HG02588 (cell line): ENCODE data around the gene PCNP.
"Not testable (repeated sequence)": the region's sequence is repeated elsewhere in the genome, so short reads cannot be mapped to it uniquely, and the experiment has no call there.

Experiments used
- ATAC-seq: cut with Tn5 transposase; IDR thresholded peaks from one replicate; pipeline ENCODE4 v1.9.1; 2021; ENCODE audit warnings: mild to moderate bottlenecking, moderate library complexity; ENCODE audit not compliant: unreplicated experiment

Gene PCNP

DNA sequence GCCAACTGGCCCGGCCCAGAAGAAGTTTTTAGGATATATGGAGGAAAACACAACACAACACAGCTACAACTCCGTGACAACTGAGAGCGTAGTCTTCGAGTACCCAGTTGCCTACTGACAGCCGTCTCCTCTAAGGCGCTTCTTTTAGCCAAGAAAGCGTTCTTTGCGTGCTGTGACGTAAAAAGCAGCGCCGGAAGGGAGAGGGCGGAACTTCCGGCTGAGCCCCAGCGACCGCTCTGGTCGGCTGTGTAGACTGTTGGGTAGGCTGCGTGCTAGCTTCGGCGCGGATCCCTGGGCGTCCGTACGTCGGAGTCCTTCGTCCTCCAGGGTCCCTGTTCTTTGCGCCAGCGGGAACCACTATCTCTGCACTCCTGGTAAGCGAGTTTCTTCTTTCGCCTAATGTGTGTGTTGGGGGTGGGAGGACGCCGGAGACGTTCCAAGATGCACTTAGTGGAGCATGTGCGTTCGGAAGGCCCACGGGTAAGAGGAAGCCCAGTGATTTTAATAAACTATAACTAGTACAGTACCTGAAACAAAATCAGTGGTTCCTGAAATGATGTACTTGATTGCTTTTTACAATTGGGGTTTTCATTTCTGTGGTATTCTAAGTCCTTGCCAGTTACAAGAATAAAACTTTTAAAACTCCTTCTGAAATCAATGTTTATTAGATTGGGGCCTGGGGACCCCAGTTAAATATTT lies 12.2 kb upstream of the PCNP start, which contains the start of gene TRMT10C:
Gene TRMT10C, plus strand, starts transcription at position 239 of the 699 bp plus-strand sequence. CDS start 2,914 bp downstream, outside the sequence.
- ATAC-seq: peak; percentile 100

DNA sequence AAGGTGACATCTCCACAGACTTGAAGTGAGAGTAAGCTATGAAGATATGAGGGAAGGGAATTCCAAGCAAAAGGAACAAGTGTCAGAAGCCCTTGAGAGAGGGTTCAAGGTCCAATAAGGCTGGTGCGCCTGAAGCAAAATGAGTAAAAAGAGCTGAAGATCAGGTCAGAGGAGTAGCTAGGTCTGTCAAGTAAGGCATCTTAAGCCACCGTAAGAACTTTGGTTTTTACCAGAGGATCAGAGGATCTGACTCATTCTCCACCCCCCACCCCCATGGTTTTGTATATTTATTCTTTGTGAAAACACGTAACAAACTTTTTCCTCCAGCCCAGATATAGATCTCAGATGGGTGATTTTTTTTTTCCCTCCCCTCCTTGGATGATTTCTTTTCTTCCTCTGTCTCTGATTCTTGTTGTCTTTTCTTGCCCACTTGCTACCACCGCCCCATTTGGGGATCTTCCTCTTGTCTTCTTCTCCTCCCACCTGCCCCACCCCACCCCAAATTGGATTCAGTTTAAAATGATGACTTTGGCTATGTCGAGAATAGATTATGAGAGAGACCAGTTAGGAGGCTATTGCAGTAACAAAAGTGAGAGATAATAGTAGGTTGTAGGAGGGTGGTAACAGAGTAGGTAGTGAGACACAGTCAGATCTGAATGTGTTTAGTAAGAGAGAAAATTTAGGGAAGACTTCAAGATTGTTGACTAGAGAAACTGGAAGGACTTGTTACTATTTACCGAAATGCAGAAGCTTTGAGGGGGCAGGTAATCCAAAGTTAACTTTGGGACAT lies 6.3 kb upstream of the PCNP start:
- ATAC-seq: no peak

DNA sequence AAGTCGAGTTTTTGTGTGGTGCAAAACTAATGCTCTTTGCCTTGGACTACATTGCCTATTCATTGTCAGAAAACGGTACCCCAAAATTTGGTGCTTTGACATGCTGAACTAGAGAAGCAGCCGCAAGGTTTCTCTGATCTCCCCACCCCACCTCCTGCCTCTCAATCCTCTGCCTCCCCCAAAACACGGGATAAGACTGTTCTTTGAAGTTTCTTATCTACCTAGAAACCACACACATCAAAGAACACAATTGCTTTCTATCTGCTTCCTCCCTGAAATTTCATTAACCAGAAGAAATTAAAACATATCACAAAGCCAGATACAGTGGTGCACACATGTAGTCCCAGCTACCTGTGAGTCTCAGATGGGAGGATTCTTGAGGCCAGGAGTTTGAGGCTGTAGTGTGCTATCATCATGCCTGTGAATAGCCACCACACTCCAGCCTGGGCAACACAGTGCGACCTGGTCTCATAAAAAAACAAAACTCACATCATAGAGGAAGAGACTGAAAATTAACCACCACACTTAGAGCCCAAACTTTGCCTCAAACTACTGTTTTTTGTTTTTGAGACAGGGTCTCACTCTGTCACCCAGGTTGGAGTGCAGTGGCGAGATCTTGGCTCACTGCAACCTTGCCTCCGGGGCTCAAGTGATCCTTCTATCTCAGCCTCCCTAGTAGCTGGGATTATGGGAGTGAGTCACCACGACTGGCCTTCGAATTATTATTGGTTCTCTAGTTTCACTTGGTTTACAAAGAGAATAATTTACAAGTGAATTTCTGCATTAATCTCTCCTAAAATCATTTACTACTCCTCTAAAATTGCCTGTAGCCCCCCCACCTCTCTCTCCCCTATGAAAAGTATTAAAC lies 2.7 kb upstream of the PCNP start:
- no peak for ATAC-seq

DNA sequence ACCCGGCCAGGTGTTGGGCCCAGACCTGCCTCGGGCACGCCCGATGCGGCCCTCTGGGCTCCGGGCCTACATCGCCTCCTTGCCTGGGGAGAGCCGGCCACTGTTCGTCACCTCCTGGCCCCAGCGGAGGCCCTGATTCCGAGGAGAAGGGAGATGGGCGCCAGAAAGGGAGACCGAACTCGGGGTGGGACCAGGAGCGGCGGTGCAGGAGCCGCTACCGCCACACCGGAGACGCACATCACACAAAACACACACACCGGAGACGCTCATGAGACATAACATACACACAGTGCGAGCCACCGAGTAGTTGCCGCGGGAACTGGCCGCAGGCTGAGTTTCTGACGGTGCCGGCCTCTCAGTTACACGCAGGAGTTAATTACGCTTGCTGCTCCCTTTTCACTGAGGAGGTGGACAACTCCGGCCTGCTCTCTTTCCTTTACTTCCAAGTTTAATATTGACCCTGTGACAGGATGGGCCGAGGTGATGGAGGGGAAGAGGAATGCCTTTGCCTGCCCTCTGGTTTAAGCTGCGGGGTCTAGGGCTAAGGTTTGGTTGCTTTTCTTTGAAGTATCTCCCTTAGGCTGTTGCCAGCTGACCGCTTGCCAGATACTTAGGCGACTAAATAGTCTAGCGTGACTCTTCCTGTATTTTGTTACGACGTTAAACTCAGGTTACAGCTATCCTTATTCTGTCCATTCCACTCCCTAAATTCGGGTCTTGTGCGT lies 570 bp downstream of the PCNP start:
- ATAC-seq: peak; percentile 43

DNA sequence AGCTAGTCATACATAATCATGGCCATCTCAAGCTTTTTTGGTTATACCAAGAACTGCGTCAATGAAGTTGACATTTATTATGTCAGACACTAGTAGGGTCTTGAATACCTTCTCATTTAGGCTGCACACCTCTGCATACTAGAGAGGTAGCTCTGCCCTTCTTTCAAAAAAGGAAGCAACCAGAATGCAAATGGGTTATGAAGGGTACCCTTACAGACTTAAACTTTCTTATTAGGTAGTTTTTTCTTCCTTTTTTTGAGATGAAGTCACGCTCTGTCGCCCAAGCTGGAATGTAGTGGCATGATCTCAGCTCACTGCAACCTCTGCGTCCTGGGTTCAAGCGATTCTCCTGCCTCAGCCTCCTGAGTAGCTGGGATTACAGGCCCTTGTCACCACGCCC lies 3.3 kb downstream of the PCNP start:
- no peak for ATAC-seq

DNA sequence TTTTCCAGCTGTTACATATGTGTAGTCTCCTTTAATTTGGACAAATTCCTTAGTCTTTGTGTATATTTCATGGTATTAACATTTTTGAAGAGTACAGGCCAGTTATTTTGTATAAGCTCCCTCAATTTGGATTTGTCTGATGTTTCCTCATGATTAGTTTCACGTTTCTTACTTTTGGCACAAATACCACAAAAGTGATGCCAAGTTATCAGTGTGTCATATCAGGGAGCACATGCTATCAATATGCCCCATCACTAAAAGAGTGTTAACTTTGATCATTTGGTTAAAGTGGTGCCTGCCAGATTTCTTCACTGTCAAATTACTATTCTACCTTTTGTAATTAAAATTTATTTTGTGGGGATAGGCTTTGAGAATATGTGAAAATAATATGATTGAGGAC lies 14.6 kb downstream of the PCNP start:
- no peak for ATAC-seq

DNA sequence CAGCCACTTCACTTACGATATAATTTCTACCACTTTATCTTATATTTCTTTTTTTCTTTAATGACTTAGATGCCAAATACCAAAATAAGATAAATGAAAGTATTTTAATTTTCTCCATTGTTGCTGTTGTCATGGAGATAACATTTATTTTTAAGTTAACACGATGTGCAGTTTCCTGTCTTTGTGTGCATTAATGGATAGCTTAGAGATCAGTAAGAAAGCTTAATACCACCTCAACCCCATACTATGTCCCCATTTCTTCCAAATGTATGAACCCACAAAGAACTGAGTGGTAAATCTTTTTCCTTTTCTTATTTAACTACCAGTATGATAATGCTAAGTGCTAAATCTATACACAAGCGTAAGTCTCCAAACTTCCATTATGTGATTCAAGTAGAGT lies 17.1 kb downstream of the PCNP start:
- ATAC-seq: no peak

DNA sequence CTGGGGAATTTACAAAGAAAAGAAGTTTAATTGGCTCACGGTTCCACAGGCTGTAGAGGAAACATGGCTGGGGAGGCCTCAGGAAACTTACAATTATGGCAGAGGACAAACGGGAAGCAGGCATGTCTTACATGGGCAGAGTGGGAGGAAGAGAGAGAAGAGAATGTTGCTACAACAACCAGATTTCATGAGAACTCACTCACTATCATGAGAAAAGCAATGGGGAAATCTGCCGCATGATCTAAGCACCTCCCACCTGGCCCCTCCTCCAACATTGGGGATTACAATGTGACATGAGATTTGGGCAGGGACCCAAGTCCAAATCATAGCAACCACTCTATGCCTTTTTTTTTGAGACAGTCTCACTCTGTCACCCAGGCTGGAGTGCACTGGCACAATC lies 28.8 kb downstream of the PCNP start:
- no peak for ATAC-seq

DNA sequence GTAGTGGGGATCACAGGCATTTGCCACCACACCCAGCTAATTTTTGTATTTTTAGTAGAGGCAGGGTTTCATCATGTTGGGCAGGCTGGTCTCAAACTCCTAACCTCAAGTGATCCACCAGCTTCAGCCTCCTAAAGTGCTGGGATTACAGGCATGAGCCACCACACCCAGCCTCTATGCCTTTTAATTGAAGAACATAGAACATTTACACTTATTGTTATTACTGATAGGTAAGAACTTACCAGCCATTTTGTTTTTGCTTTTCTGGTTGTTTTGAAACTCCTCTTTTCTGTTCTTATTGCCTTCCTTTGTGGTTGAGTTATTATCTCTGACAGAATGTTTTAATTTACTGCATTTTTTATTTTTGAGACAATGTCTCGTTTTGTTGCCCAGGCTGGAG lies 29.2 kb downstream of the PCNP start:
- no peak for ATAC-seq

DNA sequence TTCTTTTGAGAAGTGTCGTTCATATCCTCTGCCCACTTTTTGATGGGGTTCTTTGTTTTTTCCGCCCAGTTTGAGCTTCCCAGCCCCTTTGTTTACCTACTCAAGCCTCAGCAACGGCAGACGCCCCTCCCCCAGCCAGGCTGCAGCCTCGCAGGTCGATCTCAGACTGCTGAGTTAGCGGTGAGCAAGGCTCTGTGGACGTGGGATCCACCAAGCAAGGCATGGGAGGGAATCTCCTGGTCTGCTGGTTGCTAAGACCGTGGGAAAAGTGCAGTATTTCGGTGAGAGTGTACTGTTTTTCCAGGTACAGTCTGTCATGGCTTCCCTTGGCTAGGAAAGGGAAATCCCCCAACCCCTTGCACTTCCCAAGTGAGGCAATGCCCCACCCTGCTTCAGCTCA lies 31.4 kb downstream of the PCNP start:
- not testable (repeated sequence) for ATAC-seq

DNA sequence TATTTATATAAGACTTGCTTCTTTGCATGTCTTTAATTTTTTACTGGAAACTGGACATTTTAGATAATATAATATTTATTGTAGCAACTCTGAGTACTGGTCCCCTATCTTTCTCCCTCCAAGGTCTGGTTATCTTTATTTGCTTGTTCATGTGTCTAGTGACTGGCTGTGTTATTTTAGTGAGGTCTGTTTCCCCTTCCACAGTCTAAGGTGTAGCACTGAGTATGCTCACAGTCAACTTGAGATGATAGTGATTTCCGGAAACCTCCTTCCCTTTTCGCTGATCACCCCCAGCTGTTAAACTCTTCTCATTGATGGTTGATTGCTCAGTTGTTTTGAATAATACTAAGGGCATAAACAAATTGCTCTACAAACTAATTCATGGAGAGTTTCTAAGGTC lies 37.0 kb downstream of the PCNP start:
- no peak for ATAC-seq

DNA sequence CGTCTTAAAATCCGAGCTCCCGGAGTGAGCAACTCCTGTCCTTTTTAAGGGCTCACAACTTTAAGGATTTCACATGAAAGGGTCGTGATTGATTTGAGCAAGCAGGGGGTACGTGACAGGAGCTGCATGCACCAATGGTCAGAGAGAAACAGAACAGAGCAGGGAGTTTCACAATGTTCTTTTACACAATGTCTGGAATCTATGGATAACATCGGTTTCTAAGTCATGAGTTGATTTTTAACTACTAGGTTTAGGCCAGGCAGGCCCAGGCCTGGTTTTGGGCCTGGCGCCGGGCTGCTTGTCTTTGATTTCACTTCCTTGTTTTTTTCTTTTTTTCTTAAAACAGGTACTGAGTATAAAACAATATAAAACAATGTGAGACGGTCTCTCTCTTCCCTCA lies 39.0 kb downstream of the PCNP start:
- ATAC-seq: not testable (repeated sequence)

DNA sequence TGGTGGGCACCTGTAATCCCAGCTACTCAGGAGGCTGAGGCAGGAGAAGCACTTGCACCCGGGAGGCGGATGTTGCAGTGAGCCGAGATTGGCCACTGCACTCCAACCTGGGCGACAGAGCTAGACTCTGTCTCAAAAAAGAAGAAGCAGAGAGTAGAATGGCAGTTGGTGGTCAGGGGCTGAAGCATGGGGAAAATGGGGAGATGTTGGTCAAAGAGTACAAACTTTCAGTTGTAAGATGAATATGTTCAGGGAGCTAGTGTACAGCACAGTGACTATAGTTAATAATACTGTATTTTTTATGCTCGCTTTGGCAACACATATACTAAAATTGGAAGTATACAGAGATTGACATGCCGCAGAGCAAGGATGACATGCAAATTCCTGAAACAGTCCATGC lies 41.5 kb downstream of the PCNP start:
- no peak for ATAC-seq

DNA sequence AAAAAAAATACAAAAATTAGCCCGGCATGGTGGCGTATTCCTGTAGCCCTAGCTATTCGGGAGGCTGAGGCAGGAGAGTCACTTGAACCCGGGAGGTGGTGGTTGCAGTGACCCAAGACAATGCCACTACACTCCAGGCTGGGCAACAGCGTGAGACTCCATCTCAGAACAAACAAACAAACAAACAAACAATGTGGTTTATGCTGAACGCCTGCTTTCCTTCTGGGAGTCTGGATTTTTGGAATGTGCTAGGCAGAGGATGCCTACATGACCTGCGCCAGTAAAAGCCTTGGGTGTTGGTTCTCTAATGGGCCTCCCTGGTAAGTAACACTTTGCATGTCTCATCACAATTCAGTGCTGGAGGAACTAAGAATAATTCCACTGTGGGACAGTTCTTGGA lies 43.5 kb downstream of the PCNP start:
- ATAC-seq: no peak

DNA sequence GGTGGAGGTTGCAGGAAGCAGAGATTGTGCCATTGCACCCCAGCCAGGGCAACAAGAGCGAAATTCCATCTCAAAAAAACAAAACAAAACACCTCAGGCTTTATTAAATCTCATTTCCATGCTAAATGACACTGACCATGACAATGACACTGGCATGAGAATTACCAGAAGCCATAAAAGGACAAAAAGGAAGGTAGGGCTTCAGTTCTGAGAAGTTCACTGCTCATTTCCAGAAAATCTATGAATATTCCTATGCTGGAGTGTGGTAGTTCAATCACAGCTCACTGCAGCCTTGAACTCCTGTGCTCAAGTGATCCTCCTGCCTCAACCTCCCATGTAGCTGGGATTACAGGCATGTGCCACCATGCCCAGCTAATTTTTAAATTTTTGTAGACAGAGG lies 44.7 kb downstream of the PCNP start:
- ATAC-seq: no peak

DNA sequence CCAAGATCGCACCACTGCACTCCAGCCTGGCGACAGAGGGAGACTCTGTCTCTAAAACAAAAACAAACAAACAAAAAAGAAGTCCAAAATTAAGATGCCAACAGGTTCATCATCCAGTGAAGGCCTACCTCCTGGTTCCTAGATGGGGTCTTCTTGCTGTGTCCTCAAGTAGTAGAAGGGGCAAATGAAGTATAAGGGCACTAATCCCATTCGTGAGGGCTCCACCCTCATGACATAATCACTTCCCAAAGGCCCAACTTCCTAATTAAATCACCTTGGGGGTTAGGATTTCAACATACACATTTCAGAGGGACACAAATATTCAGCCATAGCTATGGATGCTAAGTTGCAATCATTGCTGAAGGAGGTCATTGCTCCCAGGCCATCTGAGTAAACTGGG lies 45.8 kb downstream of the PCNP start:
- no peak for ATAC-seq

DNA sequence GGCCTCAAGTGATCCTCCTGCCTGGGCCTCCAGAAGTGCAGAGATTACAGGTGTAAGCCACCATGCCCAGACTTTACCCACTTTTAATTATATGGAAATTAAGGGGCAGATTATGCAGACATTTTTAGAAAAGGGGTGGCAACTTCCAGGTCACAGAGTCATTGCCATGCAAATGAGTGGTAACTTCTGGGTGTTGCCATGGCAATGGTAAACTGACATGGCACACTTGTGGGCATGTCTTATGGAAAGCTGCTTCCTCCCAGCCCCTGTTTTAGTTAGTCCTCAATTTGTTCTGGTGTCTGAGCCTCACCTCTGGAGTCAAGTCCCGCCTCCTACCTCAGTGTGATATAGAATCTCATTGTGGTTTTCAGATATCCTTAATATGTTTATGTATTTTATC lies 49.7 kb downstream of the PCNP start:
- no peak for ATAC-seq

DNA sequence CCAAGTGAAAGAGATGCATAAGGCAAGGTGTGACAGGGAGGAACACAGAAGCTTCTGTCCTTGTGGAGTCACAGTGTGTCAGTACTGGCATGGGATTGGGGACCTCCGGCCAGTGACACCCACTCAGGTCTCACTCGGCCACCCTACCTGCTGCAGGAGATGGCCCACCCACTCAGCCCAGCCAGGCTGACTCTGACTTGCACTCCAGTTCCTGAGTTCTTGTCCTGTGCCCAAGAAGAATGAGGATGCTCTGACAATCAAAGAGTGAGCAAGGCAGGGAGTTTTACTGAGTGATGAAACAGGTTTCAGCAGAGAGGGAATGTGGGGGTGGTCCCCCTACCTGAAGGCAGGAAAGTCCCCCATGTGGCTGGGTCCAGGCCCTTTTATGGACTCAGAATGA lies 50.9 kb downstream of the PCNP start:
- ATAC-seq: no peak

DNA sequence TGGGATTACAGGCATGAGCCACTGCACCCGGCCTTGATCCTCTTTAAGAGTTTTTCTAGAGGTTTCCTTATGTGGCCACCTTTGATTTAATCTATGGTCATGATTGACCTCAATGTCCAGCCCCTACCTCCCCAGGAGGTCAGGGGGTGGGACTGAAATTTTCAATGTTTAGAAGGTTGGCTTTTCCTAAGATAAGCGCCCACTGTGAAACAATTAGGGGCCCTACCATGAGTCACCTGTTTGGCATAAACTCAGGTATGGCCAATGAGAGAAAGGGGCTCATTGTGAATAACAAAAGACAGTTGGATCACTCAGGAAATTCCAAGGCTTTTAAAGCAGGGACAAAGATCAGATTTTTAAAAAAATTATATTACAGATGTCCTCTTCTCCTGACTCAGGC lies 51.9 kb downstream of the PCNP start:
- no peak for ATAC-seq

DNA sequence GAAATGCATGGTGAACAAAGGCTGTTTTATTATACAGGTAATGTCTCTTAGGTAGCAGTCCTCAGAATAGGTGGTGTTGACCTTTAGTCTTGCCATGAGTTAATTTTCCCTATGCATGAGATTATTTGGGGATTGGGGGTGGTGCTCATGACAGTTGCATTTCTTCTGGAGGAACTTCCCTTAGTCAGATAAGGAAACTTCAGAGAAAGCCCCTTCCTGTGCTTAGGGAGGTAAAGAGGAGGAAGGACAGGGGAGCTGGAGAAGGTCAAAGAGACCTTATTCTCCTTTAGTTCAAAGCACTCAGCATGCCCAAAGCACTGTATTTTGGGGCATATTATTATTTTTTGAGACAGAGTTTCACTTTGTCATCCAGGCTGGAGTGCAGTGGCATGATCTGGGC lies 55.2 kb downstream of the PCNP start:
- ATAC-seq: no peak
